LNCaP clone FGC (cell line): ENCODE data around the gene DGCR2.
A peak's percentile ranks its signal among the peaks of the same experiment; 100 is the strongest.

Source experiments
- DNase-seq: peaks from one replicate; pipeline ENCODE4 v3.0.0-alpha.2; 2011; ENCODE audit warnings: low read depth
- H3K4me3 ChIP-seq: 2 replicates; pipeline ENCODE4 v1.5.1; 2011; ENCODE audit warnings: mild to moderate bottlenecking, low read depth, low read length, control low read depth
- TF ChIP-seq, protein P1 (sequence below): IDR thresholded peaks from 2 replicates; pipeline ENCODE4 v1.5.1; 2012; ENCODE audit warnings: mild to moderate bottlenecking; ENCODE audit not compliant: control insufficient read depth, insufficient read depth; ENCODE audit errors: extremely low read depth

DGCR2 gene

DNA sequence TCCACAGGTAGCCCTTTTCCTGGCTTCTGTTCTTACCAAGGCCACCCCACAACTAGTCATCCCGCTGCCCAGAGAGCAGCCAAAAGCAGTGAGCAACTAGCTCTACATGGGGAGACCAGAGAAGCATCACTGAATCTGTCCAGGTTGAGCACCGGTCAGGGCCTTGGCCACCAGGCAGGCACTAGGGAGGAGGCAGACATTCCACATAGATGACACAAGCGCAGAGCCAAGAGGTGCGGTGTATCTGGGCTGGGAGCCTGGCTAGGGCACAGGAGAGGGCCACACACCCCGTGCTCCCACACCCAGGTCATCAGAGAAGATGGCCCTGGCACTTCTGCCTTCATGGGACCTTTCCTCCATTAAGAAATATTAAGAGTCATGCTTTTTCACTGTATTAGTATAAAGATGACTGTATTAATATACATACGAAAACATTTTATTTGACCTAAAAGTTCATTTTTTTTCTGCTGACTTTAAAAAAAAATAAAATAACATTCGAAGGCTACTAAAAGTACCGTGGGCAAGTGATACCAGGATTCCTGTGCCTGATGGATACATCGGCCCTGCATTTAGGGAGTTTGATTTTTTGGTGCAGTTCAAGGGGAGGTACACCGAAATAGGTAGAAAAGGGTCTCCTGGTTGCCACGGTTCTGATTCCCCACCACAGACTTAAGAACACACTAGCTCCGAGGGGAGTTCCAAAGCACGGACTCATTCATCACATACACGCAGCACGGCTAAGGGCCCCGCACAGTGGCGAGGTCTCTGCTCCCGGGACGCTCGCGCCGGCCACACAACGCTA is 1.2 kb downstream of the DGCR2 start:
- no peak for DNase-seq
- TF ChIP-seq, protein P1, sequence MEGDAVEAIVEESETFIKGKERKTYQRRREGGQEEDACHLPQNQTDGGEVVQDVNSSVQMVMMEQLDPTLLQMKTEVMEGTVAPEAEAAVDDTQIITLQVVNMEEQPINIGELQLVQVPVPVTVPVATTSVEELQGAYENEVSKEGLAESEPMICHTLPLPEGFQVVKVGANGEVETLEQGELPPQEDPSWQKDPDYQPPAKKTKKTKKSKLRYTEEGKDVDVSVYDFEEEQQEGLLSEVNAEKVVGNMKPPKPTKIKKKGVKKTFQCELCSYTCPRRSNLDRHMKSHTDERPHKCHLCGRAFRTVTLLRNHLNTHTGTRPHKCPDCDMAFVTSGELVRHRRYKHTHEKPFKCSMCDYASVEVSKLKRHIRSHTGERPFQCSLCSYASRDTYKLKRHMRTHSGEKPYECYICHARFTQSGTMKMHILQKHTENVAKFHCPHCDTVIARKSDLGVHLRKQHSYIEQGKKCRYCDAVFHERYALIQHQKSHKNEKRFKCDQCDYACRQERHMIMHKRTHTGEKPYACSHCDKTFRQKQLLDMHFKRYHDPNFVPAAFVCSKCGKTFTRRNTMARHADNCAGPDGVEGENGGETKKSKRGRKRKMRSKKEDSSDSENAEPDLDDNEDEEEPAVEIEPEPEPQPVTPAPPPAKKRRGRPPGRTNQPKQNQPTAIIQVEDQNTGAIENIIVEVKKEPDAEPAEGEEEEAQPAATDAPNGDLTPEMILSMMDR: no peak
- peak overlapping the region; percentile 78 for H3K4me3 ChIP-seq

DNA sequence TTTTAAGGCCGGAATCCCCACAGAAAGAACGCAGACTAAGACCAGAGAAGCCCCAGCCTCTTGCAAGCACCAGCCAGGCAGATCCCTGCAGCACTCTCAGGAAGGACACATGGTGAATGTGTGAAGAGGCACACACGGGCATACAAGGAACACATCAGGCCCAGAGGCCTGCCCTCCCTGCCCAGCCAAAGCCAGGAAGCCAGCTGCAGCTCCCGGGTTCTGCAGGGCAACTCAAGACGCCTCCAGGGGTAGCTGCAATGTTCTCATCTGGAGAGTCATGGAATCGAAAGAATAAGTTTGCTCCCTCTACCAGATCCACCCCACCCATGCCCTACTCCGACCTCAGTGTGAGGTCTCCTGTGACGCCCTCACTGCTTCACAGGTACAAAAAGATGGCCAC is 2.3 kb downstream of the DGCR2 start:
- no peak overlapping the region for H3K4me3 ChIP-seq
- DNase-seq: no peak
- TF ChIP-seq, protein P1: no peak

DNA sequence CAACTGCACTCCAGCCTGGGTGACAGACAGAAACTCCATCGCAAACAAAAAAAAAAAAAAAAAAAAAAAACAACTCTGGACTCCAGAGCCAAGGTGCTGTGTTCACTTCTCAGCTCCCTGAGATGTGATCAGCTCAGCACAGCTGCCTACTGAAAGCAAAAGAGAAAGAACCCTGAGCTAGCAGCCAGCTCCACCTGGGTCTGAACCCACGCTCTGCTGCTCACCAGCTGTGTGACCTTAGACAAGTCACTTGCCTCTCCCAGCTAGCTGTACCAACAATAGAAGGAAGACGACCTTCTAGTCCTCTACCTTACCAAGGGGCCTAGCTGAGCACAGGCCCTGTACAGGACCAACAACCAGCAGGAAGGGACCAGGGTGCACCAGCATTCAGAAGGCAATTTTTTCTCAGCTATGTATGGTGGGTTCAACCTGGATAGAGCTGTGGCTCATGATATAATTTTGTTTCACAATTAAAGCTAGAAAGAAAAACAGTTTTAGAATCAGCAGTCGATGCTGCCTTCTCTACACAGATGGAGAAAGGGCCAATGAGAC is 3.8 kb downstream of the DGCR2 start:
- no peak for DNase-seq
- TF ChIP-seq, protein P1: no peak
- H3K4me3 ChIP-seq: no peak overlapping the region

DNA sequence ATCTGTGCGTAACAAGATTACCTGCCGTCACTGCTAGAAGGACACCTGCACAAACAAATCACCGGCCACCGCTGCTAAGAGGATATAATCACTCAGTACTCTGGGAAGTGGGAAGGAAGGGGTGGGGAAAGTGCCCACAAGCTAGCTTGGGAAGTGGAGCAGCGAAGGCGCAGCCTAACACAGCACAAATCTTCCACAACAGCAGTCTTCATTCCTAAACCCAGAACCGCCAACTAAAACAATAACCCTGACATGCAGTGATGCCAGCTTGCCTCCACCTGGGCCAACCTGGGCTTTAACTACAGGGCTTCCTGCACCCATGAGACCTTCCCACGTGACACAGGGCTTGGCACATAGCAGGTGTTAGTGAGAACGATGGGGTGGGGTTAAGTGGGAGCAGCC is 5.1 kb downstream of the DGCR2 start:
- no peak overlapping the region for H3K4me3 ChIP-seq
- DNase-seq: no peak
- TF ChIP-seq, protein P1: no peak

DNA sequence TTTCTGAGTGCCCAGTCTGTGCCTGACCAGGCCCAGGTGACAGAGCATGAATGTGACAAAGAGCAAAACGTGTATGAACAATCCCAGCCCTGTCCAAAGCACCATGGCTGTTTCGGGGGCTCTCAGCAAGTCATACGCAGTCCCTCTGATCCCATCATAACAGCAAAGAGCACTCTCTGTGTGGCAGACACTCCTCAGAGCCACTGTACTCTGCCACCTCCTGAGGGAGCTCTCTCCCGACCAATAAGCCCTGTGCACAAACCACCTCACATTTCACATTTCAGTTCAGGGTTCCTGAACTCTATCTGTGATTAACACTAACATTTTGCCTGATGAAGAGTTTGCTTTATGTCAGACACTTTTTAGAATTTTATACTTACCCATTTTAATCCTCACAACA is 6.6 kb downstream of the DGCR2 start:
- TF ChIP-seq, protein P1: no peak
- no peak for DNase-seq
- H3K4me3 ChIP-seq: no peak overlapping the region

DNA sequence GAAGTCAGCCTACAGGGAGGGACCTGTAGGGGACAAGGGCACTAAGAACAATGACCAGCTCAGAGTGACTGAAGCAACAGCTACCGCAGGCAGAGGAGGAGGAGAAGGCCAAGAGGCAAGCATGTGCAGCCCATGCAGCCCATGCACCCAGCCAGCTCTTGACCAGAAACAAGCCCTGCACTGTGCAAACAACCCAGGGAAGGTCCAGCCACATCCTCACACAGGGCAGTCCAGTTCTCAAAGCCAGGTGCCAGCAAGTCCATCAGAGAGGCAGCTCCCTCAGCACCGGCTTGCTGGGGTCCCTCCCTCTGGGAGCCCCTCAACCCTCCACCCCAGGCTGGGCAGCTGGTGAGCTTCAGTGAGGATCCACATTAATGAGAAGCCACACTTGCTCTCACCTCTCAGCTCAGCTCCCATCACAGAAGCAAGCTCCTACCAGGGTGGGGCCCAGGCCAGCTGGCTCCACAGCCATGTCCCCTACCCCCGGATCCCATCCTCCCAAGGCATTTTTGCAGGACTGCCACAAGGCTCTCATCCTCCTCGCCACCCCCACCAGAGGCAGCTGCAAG is 7.1 kb downstream of the DGCR2 start:
- H3K4me3 ChIP-seq: no peak overlapping the region
- TF ChIP-seq, protein P1: no peak
- no peak for DNase-seq
